SKM-1 (cell line): ENCODE data around the gene PDRG1.
"Not testable (repeated sequence)": the region's sequence is repeated elsewhere in the genome, so short reads cannot be mapped to it uniquely, and the experiment has no call there.

Experiments used
- DNase-seq: peaks from one replicate; lab custom pipeline; 2025; ENCODE audit not compliant: unreplicated experiment; lab: John Stamatoyannopoulos, UW

Gene PDRG1

DNA sequence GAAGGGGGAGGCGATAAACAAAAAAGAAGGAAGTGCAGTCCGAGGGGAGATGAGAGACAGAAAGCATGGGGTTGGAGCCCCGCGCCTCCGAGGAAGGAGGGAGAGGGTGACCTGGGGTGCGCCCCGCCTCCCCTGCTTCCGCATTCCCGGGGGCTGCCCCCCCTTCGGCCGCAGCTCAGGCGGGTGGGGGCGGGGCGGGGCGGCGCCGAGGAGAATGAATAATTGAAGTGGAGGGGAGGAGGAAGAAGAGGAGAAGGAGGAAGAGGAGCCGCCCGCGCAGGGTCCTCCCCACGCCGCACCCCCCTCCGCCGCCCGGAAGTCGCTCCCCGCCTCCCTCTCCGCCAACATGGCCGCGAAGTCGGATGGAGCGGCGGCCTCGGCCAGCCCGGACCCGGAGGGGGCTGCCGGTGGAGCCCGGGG, 16.0 kb upstream of the PDRG1 start, which contains the start of gene XKR7:
Gene XKR7, plus strand, starts transcription at position 322 of the 420 bp plus-strand sequence. Its CDS starts 25 bp downstream, at position 347.
- DNase-seq = no peak

DNA sequence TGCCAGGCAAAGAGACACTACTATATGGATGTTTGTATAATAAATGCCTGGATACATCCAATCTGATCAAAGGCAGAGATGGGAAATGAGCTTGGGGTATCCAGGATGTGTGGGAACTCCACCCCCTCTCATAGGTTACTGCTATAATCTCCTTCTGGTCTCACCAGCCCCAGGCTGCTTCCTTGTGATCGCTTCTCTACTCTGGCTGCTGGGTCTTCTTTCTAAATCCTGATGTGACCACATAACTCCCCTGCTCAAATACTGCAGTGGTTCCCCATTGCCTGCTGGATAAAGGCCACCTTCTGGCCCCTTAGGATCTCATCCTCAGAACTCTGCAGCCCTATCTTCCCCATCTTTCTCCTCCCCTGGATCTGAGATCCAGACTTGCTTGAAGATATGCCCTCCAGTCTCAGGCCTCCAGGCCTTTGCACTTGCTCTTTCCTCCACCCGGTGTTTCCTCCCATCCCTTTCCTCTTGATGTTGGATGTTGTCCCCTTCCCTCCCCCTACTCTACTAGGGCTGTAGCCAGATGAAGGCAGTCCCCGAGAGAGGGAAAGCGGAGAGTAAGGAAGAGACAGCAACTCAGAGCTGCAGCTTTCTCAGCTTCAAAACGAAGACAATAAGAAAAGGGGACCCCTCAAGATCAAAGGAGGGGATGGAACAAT, 15.3 kb upstream of the PDRG1 start:
- DNase-seq = no peak

DNA sequence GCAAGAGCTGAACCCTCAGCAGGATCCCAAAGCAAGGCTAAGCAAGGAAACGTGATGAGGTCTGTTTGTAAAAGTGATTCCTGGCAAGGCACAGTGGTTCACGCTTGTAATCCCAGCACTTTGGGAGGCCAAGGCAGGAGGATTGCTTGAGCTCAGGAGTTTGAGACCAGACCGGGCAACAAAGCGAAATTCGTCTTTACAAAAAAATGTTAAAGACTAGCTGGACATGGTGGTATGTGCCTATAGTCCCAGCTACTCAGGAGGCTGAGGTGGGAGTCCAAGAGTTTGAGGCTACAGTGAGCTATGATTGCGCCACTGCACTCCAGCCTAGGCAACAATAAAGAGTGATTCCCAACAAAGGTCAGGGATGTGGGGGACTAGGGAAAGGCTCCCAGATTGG, 12.0 kb upstream of the PDRG1 start:
- DNase-seq = no peak

DNA sequence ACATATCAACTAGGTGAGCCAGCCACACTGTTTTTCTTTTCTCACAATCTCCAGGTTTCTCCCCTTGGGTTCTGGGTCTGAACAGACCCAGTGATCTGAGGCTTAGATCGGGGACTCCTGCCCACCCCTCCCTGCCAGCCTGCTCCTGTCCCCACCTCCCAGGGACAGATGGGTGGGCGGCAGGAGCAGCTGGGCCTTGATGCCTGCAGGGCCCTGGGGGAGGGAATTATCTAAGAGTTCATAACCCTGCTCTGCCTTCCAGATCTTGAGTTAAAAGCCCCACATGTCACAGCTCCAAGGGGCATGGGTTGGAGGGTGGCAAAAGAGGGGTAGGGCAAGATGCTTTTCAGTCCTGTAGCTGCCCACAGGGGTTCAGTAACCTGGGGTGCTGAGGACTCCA, 10.9 kb upstream of the PDRG1 start:
- DNase-seq = no peak

DNA sequence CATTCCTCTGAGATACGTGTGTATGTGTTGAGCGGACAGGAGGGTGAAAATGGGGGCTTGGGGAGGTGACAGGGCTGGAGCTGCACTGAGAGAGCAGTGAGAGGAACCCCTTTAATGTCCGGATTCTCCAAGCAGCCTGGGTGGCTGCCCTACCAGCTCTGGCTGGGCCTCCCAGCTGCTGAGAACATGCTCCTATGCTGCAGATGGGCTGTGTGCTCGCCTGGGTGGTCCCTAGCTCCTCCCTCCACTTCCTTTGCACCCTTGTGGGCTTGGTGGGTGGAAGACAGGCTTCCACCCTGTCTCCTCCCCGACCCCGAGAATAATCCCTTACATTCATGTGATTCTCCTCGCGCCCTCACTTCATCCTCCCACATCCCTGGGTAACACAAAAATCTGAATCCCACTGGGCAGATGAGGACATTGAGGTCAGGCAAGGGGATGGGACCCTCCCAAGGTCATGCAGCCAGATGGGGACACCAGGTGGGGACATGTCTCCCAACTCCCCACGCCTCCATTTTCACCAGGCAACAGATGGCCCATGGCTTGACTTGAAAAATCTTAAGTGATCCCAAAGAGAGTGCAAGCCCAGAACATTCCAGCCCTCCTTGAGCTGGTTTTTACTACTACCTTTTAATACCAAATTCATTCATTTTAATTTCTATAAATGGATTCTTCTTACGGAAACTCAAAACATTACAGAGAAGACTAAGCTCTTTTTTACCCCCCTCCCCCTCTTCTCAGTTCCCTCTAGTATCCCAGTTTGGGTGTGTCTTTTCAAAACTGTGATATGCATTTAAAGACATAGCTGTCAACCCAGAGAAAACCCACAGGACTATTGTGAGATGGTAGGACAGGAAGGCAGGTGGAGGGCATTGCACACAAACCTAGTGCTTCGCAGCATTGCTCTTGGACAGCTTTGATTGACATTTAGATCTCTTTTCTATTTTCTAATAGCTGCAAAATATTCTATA, 5.0 kb upstream of the PDRG1 start:
- no peak for DNase-seq

DNA sequence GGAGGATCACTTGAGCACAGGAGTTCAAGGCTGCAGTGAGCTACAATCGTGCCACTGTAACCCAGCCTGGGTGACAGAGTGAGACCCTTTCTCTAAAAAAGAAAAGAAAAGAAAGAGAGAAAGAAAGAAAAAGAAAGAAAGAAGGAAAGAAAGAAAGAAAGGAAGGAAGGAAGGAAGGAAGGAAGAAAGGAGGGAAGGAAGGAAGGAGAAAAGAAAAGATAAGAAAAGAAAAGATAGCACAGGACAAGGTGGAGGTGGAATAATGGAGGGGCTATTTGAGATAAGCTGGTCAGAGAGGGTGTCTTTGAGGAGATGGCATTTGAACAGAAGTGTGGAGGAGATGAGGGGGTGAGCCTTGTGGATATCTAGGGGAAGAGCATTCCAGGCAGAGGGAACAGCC, 2.7 kb upstream of the PDRG1 start:
- DNase-seq = no peak

DNA sequence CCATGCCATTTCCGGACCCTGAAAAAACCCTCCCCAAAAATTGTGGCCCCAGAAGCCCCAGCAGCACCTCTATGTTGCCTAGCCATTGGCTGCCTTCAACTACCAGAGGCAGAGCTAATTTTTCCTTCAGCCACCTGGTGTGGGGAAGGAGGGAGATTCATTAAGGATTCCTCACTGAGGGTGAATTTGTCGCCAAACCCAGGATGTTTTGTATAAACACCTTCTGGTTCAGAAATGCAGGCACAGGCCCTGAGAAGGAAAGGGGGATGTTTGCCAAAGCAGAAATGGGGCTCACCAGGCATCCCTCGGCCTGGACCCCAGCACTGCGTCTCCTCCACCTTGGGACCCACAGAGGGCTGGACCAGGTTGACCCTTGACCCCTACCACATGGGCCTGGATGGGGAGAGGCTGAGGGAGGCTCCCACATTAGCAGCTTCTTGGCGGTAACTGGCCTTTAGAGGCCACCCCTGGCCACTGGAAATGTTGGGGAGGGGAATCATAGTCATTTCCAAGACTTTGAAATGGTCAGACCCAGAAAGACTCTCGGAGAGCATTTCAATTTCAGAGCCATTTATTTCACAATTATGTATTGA, 1.8 kb upstream of the PDRG1 start:
- DNase-seq = no peak

DNA sequence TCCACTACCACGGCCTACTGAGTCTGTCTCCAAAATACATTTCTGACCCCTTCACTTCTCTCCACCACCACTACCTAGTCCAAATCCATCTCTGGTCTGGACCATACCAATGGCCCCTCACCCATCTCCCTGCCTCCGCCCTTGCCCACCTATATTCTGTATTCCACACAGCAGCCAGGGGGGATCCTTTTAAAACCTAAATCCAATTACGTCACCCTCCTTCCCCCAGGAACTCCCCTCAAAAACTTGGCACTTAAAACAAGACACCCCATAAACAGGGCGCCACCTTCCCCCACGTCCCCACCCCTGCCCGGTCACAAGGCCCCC, 680 bp downstream of the PDRG1 start:
- no peak for DNase-seq

DNA sequence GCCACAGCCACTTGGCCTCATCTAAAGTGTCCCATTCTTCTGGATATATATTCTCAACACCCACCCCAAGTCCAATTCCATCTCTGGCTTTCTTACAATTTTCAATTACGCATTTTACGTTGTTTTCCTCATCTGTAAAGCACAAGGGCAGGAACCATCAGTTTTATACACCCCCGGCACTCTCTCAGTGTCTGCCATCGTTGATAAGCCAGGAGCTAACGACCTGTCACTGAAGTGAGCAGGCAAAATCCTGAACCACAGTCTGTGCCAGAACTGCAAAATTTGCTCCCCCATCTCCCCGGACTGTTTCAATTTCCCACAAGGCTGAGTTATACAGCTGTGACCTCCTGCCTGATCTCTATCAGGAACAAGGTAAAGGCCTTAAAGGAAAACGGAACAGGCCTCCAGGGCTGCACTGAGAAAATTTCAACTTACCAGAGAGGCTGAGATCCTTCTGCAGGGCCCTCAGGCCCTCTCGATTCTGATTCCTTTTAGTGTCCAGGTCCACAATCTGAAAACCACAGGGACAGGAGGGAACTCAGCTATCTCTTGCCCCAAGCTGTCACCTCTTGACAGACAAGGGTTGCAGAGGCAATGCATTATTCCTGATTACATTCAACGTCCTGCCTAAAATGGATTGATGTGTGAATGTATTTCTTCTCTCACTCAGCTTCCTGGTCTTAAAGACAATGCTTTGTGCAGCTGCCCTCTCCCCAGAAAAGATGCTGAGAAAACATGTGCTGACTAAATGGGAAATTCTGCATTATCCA, 1.8 kb downstream of the PDRG1 start:
- DNase-seq = no peak

DNA sequence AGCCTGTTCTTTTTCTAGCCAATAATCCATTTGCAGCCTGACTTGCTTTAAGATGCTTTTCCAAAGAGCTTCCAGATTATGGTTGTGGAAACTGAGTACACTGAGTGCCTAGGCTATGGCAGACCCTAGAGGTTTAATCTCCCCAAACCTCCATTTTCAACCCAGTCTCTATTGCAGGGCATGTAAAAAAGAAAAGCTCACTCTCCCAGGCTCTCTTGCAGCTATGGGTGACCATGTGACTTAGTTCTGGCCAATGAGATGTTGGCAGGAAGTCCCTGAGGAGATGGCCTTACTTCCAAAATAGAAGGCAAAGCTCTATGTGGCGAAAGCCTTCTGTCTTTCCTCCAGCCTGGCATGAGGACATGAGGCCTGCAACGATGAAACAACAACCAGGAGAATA, 3.8 kb downstream of the PDRG1 start:
- DNase-seq = no peak

DNA sequence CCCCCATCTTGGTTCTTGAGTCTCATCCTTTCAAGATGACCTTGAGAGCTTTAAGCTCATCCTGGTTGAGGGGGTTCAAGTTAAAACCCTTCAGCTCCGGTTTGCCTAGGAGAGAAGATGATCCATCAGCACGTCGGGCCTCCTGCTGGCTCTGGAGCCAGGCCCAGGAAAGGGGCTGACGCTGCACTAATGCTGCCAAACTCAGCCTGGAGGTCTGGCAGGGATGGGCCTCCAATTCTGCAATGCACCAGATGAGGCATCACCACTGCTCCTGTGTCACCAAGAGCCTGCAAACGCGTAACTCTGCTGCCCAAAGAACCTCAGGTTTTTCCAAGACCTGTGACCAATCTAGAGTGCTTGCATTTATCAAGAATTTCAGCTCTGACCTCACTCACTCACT, 6.1 kb downstream of the PDRG1 start:
- DNase-seq = no peak

DNA sequence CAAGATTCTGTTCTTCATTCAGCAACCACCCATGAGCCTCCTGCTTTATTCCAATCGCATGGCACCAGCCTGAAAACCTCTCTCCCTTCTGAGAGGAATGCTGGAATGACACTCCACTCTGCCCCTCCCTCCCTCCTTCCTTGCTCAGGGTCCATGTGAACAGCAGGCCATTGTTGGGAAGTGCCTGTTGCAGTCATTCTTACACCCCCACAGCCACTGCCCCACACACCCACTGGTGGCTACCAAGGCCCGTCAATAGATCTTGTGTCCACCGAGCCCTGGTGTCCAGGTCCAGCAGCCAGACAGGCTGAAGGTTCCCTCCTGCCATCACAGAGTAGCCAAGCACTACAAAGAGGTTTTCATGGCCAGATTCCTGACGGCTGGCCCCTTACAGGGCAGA, 6.5 kb downstream of the PDRG1 start:
- DNase-seq = no peak

DNA sequence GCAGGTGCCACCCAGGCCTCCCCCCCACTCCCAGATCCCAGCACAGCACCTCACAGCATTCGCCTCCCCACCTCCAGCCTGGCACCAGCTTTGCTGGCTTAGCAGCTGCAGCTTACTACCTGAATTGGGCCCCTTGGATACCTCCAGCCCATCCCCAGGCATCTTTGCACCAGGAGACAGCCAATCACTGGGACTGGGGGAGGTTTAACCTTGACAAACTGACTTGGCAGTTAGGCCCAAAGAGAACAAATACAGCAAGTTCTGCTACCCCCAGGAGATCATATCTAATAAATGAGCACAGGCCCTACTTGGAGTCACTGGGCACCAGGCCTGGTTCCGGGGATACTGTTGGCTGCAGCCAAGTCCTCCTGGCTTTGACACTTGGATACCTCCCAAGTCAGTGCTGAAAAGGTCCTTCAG, 8.8 kb downstream of the PDRG1 start:
- DNase-seq = no peak

DNA sequence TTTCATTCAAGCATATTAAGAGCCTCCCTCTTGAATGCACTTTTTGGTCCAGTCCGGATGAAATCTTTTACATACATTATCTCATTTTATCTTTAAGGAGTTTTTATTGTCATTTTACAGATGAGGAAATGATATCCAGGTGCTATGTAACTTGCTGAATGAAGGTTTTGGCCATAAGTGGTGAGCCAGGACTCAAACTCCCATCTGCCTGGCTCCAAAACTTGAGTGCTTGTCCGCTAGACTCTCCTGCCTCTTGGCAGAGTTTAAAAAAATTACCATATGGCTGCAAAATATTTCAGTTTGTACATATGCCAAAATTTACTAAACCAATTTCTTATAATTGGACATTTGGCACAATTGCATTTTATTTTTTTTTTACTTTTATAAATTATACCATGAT, 12.2 kb downstream of the PDRG1 start:
- DNase-seq = no peak

DNA sequence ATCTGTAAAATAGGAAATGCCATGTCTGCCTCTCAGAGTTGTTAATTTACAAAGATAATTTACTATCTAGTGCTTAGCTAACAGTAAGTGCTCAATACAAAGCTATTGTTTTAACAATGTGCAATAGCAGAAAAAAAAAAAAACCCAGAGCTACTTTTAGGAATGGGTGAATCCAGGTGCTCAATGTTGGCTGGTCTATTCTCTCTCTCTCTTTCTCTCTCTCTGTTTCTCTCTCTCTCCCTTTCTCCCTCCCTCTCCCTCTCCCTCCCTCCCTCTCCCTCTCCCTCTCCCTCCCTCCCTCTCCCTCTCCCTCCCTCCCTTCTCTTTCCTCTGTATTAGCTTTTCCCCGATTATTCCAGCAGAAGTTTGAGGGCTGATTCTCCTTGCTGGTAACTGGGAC, 14.0 kb downstream of the PDRG1 start:
- no peak for DNase-seq

DNA sequence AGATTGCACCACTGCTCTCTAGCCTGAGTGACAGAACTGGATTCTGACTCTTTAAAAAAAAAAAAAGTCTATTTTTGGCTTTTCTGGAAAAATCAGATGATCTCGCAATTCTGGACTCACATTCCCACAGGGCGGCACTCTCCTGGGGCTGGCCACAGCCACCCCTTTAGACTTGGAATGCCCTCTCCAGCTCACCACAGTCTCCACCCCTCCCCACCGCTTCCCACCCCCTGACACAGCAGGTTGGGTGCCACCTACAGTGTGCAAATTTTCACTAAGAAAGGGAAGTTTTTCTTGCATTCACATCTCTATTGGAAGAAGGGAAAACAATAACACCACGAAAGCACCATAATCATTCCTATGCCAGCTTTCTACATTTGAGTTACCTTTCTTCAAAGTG, 15.4 kb downstream of the PDRG1 start:
- DNase-seq = no peak

DNA sequence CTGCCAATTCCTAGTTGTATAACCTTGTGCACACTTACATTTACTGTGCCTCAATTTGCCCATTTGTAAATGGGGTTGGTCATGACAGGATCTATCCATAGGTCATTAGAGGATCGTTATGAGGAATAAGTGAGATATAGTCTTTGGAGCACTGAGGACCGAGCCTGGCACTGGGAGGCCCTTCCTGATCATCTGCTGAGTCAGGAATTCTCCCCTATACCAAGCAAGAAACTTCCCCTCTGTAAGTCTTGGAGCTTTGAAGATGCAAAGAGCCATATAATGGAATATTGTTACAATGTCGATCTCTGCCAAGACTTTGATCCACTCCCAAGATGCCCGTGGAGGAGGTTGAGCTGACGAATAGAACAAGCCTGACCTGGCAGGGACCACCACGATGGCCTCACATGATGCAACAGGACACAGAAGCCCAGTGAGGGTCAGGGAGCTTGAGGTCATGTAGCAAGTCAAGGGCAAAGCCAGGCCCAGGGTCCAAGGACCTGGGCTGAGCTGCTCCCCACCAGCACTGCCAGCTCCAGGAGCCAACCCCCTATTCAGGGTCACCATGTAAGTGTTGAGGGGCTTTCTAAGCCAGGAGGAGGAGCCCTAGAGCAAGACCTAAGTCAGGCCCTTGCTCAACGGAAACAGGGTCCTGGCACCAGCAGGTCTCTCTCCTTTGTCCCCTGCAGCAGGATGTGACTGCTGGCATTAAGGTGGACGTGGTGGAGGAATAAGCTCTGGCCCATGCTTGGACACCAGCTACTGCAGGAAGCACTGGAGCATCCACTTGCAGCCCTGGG, 16.7 kb downstream of the PDRG1 start:
- DNase-seq = no peak

DNA sequence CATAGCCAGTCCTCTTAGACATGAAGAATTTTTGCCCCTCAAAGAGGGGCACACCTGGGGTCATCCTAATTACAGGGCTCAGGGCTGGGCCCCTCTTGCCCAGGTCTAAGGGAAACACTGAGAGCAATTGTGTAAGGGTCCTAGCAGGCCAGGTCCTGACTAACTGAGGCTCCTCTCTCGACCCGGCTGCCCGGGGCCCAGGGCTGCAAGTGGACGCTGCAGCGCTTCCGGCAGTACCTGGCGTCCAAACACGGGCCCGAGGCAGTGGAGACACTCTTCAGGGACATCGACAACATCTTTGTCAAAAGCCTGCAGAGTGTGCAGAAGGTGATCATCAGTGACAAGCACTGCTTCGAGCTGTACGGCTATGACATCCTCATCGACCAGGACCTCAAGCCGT, 17.4 kb downstream of the PDRG1 start:
- DNase-seq = no peak

DNA sequence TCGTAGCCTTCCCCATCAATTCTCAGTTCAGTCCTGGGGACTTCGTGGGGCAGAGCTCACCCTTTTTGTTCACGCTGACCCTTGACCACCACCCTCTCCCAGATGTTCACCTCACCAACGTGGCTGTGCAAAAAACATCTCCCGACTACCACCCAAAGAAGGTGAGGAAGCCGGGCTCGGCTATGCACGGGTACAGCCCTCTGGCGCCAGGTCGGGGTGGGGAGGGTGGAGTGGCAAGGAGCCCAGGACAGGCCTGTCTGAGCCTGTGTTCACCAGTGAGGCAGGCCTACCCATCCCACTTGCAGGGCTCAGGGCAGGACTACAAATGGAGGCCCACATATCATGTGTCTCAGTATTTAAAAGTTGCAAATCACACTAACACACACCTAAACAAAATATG, 18.1 kb downstream of the PDRG1 start:
- no peak for DNase-seq

DNA sequence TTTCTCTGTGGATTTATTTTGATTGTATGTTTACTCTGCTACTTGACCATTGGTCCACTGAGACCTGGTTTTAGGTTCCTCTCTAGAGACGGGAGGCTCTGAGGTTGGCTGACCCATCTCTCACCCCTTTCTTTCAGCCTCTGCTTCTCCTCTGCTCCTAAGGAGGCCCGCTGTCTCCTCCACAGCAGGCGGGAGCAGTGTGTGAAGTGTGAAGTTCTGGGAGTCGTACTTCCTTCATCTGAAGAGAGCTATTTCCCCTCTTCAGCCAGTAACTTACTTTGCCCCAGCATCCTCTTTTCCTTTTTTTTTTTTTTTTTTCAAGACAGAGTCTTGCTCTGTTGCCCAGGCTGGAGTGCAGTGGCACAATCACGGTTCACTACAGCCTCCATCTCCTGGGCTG, 21.1 kb downstream of the PDRG1 start:
- no peak for DNase-seq

DNA sequence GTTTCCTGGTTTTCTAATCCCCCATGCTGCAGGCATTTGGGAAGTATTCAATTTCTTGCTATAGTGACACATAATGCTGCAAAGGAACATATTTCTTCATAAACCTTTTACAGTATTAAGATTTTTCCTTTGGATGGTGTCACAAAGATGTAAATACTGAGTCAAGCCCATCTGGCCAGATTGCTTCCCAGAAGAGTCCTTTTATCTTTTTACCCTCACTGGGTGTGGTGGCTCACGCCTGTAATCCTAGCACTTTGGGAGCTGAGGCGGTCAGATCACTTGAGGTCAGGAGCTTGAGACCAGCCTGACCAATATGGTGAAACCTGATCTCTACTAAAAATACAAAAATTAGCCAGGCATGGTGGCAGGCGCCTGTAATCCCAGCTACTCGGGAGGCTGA, 22.2 kb downstream of the PDRG1 start:
- DNase-seq = not testable (repeated sequence)
